Esophagus squamous epithelium (tissue), 5 donors: Measurements from ENCODE around the gene ZNF654. TPM values are rescaled to one million over a fixed set of nuclear protein-coding genes. Genes with fewer than 3 reads are reported as not detected.

Experiments used
- DNase-seq: peaks from one replicate; lab custom pipeline; 2025; lab: John Stamatoyannopoulos, UW
- H3K27ac ChIP-seq, 4 donors: fragments of 200-600 bp; sonication (generic); one replicate each; pipeline ENCODE4 v1.5.1; 2016 to 2019; ENCODE audit warnings: mild to moderate bottlenecking in 1 of 4
- H3K27me3 ChIP-seq, 4 donors: fragments of 200-600 bp; sonication (generic); 1 replicate in 3 of 4; 2 replicates in 1 of 4; pipeline versions ENCODE4 v1.5.1 to v1.6.0; 2017 to 2021; ENCODE audit warnings: antibody characterized with exemption in 1 of 4
- H3K36me3 ChIP-seq, 3 donors: fragments of 200-600 bp; sonication (generic); one replicate each; pipeline ENCODE4 v1.5.1; 2016 to 2019
- H3K4me1 ChIP-seq, 3 donors: fragments of 200-600 bp; sonication (generic); one replicate each; pipeline ENCODE4 v1.5.1; 2017 to 2019
- H3K4me3 ChIP-seq, 4 donors: fragments of 200-600 bp; sonication (generic); 1 replicate in 3 of 4; 2 replicates in 1 of 4; pipeline ENCODE4 v1.5.1; 2016 to 2019; ENCODE audit warnings: mild to moderate bottlenecking in 2 of 4, moderate library complexity in 1 of 4
- H3K9me3 ChIP-seq, 3 donors: fragments of 200-600 bp; sonication (generic); one replicate each; pipeline ENCODE4 v1.5.1; 2016 to 2019
- CTCF ChIP-seq, 6 experiments: fragments of 450-650 bp in 4 of 6; fragments of 200-600 bp in 2 of 6; sonication (generic) in 2 of 6; IDR thresholded peaks; one replicate each; pipeline ENCODE4 v1.5.1; 2016 to 2019; ENCODE audit warnings: antibody characterized with exemption in 6 of 6, mild to moderate bottlenecking in 4 of 6, moderate library complexity in 4 of 6
- POLR2A ChIP-seq, 4 donors: fragments of 450-650 bp; IDR thresholded peaks; one replicate each; pipeline ENCODE4 v1.6.1; 2017; ENCODE audit warnings: antibody characterized with exemption in 4 of 4, mild to moderate bottlenecking in 4 of 4, moderate library complexity in 3 of 4
- WGBS, 2 donors: methylation state at CpG; one replicate each; pipeline ENCODE4 v1.1.5; 2018; 5-methylcytosine and 5-hydroxymethylcytosine counted together
- intact Hi-C: fragments of 100-400 bp; cut with DNase I; formaldehyde crosslinking; loops from one replicate; pipeline ENCODE4 v1.15.0; 2022
- total RNA-seq, 4 donors: library from RNA; depleted of rRNA; stranded (reverse); fragments of >200 nt; gene quantifications; one replicate each; pipeline ENCODE4 v1.1.0, GENCODE V29; 2016
- donor health status: DM: yes; HTN: yes; CAD: no.

The ZNF654 gene
- total RNA-seq, 4 donors from 2014 or later: 8.4 to 16.4 (median 10.1) TPM

- Histone ChIP-seq H3K9me3 (no peaks in the 10 kb centered on the region), H3K27me3 (no peaks in the 10 kb centered on the region), H3K4me3 (no peak overlapping the region), H3K4me1 (no peaks in the 10 kb centered on the region), H3K36me3 (no peaks in the 10 kb centered on the region), H3K27ac (no peak overlapping the region)
- no peak for TF ChIP-seq POLR2A (IDR thresholded peaks at IDR 0.05)
- TF ChIP-seq CTCF (IDR thresholded peaks at IDR 0.05): no peak
- DNase-seq: no peak
- intact Hi-C loops: no loop called here
- 92 to 95% methylated on average over 4 of the region's 4 CpGs for WGBS, 2 donors
These were observed 18.5 kb upstream of the ZNF654 start for GRCh38 chr3:88040529-88040928.

GRCh38 chr3:88041005-88041404 lies 18.1 kb upstream of the ZNF654 start:
- no peaks in the 10 kb centered on the region for H3K4me1 ChIP-seq
- no peaks in the 10 kb centered on the region for H3K9me3 ChIP-seq
- intact Hi-C loops: no loop called here
- WGBS, 2 donors: 91 to 94% methylated on average over 3 of the region's 3 CpGs
- no peaks in the 10 kb centered on the region for H3K27me3 ChIP-seq
- no peak overlapping the region for H3K4me3 ChIP-seq
- DNase-seq: no peak
- no peak for TF ChIP-seq POLR2A (IDR thresholded peaks at IDR 0.05)
- no peak for TF ChIP-seq CTCF (IDR thresholded peaks at IDR 0.05)
- H3K27ac ChIP-seq: no peak overlapping the region
- no peaks in the 10 kb centered on the region for H3K36me3 ChIP-seq

GRCh38 chr3:88044411-88044810 lies 14.6 kb upstream of the ZNF654 start:
- no peaks in the 10 kb centered on the region for H3K27me3 ChIP-seq
- no peaks in the 10 kb centered on the region for H3K4me1 ChIP-seq
- 63 to 79% methylated on average over 1 of the region's 1 CpG for WGBS, 2 donors
- H3K4me3 ChIP-seq: no peak overlapping the region
- intact Hi-C loops: no loop called here
- TF ChIP-seq CTCF (IDR thresholded peaks at IDR 0.05) (no peak), POLR2A (IDR thresholded peaks at IDR 0.05) (no peak)
- DNase-seq: no peak
- no peaks in the 10 kb centered on the region for H3K36me3 ChIP-seq
- no peak overlapping the region for H3K27ac ChIP-seq
- no peaks in the 10 kb centered on the region for H3K9me3 ChIP-seq

DNA sequence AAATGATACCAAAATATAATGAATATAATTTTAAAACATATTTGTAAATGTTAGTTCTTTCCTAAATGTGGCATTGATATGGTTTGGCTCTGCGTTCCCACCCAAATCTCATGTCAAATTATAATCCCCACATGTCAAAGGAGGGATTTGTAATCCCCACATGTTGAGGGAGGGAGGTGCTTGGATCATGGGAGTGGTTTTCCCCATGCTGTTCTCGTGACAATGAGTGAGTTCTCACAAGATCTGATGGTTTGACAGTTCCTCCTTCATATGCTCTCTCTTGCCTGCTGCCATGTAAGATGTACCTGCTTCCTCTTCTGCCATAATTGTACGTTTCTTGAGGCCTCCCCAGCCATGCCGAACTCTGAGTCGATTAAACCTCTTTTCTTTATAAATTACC lies 12.3 kb upstream of the ZNF654 start:
- WGBS, 2 donors: 73 to 80% methylated on average over 5 of the region's 5 CpGs
- intact Hi-C loops: no loop called here
- no peaks in the 10 kb centered on the region for H3K27me3 ChIP-seq
- no peaks in the 10 kb centered on the region for H3K4me1 ChIP-seq
- no peak overlapping the region for H3K27ac ChIP-seq
- H3K4me3 ChIP-seq: no peak overlapping the region
- TF ChIP-seq CTCF (IDR thresholded peaks at IDR 0.05): no peak
- TF ChIP-seq POLR2A (IDR thresholded peaks at IDR 0.05): no peak
- no peak for DNase-seq
- no peaks in the 10 kb centered on the region for H3K9me3 ChIP-seq
- H3K36me3 ChIP-seq: no peaks in the 10 kb centered on the region

GRCh38 chr3:88057630-88058305 lies 1.3 kb upstream of the ZNF654 start:
- intact Hi-C loops: no loop called here
- TF ChIP-seq POLR2A (IDR thresholded peaks at IDR 0.05): no peak
- TF ChIP-seq CTCF (IDR thresholded peaks at IDR 0.05): peak in 1 of 6 experiments; percentile 12
- Histone ChIP-seq H3K36me3 (peaks cover 0 to 38% (median 0%) of the 10 kb centered on the region in 3 donors), H3K27me3 (no peaks in the 10 kb centered on the region), H3K27ac (peak overlapping the region; percentile 95 to 99 (median 98)), H3K4me1 (peaks cover 12 to 46% (median 16%) of the 10 kb centered on the region in 3 donors), H3K4me3 (peak overlapping the region; percentile 77 to 100 (median 91)), H3K9me3 (no peaks in the 10 kb centered on the region)
- WGBS, 2 donors: 7% methylated on average over 16 of the region's 16 CpGs
- no peak for DNase-seq
